ENCODE data around the gene HTR2A. TPM values are rescaled to one million over a fixed set of nuclear protein-coding genes. Genes with fewer than 3 reads are reported as not detected.

HTR2A gene
- total and polyA plus RNA-seq, 8 donors: 0.03 to 0.18 (median 0.08) TPM; not detected in 5

DNA sequence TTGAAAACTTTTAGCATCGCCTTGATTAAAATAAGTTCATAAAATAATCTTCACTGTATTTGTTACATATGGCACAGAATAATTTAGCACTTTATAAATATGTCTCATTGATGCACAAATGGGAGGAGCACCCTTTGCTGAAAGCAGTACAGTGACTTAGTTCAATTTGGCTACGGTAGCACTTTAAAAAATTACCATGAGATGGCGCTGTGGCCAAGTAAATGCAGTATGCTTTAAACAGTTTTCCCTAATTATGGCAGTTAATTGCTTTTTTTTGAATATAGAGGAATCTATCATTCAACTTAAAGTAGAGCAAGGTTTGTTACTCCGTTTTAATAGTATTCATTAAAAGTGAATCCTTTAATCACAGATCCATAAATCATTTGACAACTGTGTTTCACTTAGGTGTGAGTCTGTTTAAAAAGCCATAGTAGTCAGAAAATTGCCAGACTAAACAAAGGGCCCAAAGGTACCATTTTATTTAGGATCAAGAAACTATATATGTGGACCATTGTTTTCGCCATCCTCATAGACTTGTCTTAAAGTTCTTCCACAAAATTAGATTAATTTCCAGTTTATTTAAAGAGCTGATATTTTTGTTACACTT lies 65.2 kb downstream of the HTR2A start:
- no peaks in the 10 kb centered on the region for H3K4me1 ChIP-seq
- TF ChIP-seq, protein P1, sequence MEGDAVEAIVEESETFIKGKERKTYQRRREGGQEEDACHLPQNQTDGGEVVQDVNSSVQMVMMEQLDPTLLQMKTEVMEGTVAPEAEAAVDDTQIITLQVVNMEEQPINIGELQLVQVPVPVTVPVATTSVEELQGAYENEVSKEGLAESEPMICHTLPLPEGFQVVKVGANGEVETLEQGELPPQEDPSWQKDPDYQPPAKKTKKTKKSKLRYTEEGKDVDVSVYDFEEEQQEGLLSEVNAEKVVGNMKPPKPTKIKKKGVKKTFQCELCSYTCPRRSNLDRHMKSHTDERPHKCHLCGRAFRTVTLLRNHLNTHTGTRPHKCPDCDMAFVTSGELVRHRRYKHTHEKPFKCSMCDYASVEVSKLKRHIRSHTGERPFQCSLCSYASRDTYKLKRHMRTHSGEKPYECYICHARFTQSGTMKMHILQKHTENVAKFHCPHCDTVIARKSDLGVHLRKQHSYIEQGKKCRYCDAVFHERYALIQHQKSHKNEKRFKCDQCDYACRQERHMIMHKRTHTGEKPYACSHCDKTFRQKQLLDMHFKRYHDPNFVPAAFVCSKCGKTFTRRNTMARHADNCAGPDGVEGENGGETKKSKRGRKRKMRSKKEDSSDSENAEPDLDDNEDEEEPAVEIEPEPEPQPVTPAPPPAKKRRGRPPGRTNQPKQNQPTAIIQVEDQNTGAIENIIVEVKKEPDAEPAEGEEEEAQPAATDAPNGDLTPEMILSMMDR (IDR thresholded peaks at IDR 0.05): peak; percentile 18 to 50 (median 44)
- ATAC-seq (peak in 3 of 4 donors; percentile 44 to 59 (median 51)), DNase-seq (peak in 1 of 6 donors; percentile 21), FAIRE-seq (peak; percentile 94)
- H3K4me3 ChIP-seq: no peak overlapping the region
- no peak overlapping the region for H3K27ac ChIP-seq
- intact Hi-C loops (cut with DNase I): no loop called here
- H3K27me3 ChIP-seq: no peaks in the 10 kb centered on the region
- no peaks in the 10 kb centered on the region for H3K36me3 ChIP-seq
- WGBS, 2 donors: 16 to 20% methylated on average over 5 of the region's 5 CpGs
- no peaks in the 10 kb centered on the region for H3K9me3 ChIP-seq

- Histone ChIP-seq H3K36me3 (no peaks in the 10 kb centered on the region), H3K4me3 (no peak overlapping the region), H3K4me1 (no peaks in the 10 kb centered on the region), H3K27me3 (no peaks in the 10 kb centered on the region), H3K9me3 (no peaks in the 10 kb centered on the region), H3K27ac (no peak overlapping the region)
- FAIRE-seq: no peak
- TF ChIP-seq, protein P1 (IDR thresholded peaks at IDR 0.05): no peak
- intact Hi-C loops (cut with DNase I): no loop called here
- DNase-seq: no peak
- no peak for ATAC-seq
Observed at GRCh38 chr13:46830405-46831005, 66.3 kb downstream of the HTR2A start.

GRCh38 chr13:46822551-46822950 lies 74.3 kb downstream of the HTR2A start:
- Histone ChIP-seq H3K36me3 (no peaks in the 10 kb centered on the region), H3K9me3 (no peaks in the 10 kb centered on the region), H3K4me3 (no peak overlapping the region), H3K4me1 (no peaks in the 10 kb centered on the region), H3K27me3 (no peaks in the 10 kb centered on the region), H3K27ac (no peak overlapping the region)
- WGBS, 2 donors: 73 to 77% methylated on average over 2 of the region's 2 CpGs
- ATAC-seq (no peak), DNase-seq (no peak), FAIRE-seq (no peak)
- TF ChIP-seq, protein P1 (IDR thresholded peaks at IDR 0.05): no peak
- intact Hi-C loops (cut with DNase I): no loop called here

GRCh38 chr13:46817838-46818476 lies 78.9 kb downstream of the HTR2A start:
- FAIRE-seq (no peak), ATAC-seq (no peak), DNase-seq (peak in 1 of 6 donors; percentile 38)
- intact Hi-C loops (cut with DNase I): no loop called here
- Histone ChIP-seq H3K4me1 (no peaks in the 10 kb centered on the region), H3K4me3 (no peak overlapping the region), H3K27ac (no peak overlapping the region), H3K27me3 (no peaks in the 10 kb centered on the region), H3K9me3 (no peaks in the 10 kb centered on the region), H3K36me3 (no peaks in the 10 kb centered on the region)
- TF ChIP-seq, protein P1 (IDR thresholded peaks at IDR 0.05): no peak
- WGBS, 2 donors: 73 to 84% methylated on average over 12 to 13 of the region's 13 CpGs

GRCh38 chr13:46817095-46817494 lies 79.8 kb downstream of the HTR2A start:
- Histone ChIP-seq H3K4me1 (no peaks in the 10 kb centered on the region), H3K27me3 (no peaks in the 10 kb centered on the region), H3K9me3 (no peaks in the 10 kb centered on the region), H3K27ac (no peak overlapping the region), H3K4me3 (no peak overlapping the region), H3K36me3 (no peaks in the 10 kb centered on the region)
- no peak for FAIRE-seq
- no peak for ATAC-seq
- intact Hi-C loops (cut with DNase I): no loop called here
- WGBS, 2 donors: 85 to 89% methylated on average over 1 of the region's 1 CpG
- TF ChIP-seq, protein P1 (IDR thresholded peaks at IDR 0.05): no peak
- no peak for DNase-seq

All from pancreas (tissue), 10 donors.